ENCODE data around the gene MRPL37.

MRPL37 gene

DNA sequence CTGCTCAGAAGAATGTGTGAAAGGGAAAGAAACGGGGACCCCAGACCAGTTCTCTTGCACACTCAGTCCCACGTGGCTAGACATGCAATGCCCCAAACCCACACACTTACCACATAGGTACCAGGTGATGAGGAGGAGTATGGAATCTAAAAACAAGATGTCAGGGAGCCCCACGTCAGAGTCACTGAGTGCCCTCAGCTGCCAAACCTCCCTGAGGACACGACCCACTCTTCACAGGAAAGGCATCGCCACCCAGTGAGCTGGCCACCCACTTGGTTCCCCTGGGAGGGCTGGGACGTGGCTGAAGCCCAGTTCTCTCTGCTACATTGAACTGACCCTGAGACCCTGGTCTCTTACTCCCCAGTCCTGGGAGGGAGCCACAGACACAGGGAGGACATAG, 41.4 kb downstream of the MRPL37 start:
- no peak for DNase-seq

DNA sequence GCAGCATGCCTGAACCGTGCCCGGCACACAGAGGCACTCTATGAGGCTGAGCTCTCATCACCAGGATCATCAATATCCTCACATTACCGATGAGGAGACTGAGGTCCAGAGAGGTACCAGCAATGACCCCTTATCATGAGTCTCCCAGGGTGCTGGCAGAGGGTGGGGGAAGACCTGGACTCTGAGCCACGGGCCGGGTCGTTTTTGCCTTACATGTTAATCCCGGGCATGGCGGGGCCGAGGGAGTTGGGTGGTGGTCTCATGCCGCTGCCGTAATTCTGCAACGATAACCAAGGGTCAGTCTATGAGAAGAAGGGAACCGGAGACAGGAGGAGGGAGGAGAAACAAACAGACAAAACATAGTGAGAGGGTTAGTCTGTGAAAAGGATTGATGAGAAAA, 43.1 kb downstream of the MRPL37 start:
- no peak for DNase-seq

DNA sequence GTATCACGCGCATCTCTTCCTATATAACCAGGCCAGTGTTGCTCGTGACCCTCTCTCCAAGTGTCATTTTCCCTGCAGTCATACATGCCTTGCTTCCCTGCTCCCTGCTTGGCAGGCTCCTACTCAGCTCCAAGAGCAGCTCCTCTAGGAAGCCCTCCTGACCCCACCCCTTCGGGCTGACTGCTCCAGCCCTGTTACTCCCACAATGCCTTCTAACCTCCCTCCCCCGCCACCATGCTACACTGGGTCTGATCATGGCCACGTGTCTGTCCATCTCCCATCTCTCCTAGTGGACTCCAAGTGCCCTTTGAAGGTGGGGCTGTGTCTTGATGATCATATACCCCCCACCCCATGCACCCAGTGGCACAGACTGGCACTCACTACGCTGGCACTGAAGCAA, 44.7 kb downstream of the MRPL37 start:
- no peak for DNase-seq

DNA sequence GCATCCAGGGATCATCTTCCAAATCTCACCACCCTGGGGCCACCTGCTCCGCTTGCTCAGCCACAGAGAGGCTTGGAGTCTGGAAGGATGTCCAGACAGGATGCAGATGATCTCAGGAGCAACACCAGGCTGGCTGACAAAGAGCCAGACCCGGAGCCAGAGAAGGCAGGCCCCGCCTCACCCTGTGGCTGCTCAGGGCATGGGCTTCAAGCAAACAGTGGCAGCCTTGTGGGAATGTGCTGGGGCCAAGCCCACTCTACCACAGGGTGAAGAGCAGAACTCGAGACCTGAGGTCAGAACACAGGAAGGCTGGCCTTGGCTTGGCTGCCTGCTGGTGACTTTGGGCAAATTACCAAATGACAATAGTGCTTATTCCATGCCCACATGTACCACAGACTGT, 45.5 kb downstream of the MRPL37 start:
- no peak for DNase-seq

DNA sequence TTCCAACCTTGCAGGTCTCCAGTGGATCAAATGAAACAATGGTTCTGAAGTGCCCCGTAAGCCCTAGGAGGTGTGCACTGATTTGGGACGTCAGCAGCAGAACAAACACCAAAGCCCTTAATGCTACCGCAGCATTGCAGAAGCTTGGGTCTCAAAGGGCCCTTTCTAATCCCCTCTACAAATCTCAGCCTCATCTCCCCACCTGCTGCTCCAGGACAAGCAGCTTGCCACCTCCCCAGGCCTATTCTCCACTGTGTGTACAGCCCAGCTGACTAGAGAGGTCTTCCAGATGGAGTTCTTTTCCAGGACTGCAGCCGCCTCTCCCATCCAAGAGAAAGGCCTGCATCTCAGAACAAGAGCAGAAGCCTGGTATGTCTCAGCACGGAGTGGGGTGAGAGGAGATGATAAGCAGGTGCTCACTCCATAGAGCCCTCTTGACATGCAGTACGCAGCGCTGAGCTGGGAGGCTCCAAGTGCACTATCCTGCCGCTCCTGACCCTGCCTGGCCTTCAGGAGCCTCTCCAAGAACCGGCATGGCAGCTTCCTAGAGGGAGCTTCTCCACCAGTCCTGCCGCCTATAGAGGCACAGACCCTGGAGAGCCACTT, 46.3 kb downstream of the MRPL37 start:
- DNase-seq: no peak

DNA sequence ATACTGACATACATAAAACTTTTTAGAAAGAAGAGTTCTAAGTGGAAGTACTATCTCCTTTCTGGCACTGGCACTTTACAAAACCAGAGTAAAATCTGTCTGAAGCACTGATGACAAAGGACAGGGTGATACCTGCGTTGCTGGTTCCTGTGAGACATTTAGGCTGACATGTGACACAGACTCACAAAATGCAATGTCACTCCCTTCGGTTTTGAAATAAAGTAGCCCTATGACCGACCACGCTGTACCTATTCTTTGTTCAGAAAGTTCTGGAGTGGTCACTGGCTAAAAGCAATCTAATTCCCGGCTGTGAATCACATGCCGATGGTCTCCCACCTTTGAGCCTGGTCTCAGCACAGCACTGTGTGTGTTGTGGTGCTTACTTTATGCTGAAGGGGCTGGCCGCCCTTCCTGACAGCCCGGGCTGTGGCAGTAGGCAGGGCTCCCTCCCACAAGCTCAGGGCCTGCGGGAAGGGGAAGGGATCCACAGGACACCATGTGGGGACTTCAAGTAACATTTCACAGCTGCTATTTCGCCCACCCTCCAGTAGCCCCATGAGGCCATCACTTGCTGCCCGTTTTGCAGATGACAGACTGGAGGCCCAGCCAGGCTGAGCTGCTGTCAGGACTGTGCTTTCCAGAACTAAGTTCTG, 48.0 kb downstream of the MRPL37 start:
- no peak for DNase-seq

DNA sequence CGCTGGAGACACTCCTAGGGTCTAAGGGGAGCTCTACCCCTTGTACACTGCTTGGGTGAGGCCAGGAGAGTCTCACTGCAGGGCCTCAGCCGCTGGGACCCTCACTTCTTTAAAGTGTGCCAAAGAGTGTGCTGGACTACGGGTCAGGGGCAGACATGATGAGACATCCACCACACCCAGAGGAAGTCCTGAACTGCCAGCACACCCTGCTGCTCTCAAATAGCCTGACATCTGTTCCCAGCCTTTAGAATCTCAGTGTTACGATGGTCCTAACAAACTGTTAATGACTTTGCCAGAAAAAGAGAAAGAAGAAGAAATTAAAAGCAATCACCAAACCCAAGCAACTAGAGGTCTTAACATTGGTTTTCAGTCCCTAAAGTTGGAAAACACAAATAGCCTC, 49.0 kb downstream of the MRPL37 start:
- no peak for DNase-seq

DNA sequence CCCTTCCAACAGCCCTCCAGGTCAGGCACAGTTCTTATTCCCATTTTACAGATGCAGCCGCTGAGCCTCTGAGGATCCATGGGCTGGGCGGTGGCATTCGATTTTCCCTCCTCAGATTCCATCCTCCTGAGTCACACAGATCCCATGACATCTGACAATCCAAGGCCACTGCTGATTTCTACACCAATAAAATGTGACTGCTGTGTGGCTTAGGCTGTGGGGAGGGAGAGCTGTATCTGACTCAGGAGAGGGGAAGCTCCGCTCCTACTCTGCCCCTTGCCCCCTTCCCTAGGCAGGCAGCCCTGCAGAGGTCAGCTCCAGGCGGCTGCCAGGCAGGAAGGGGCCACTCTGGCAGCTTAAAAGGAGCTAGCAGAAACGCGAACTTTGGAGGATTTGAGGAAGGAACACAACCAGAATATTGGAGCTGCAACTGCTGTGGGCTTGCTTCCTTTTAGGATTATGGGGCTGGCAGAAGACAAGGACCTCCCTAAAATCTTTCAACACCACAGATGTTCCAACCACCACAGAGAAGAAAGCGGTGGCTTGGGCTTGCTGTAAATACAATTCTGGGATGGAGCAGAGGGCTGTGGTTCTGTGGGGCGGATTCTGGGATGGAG, 50.0 kb downstream of the MRPL37 start:
- no peak for DNase-seq

DNA sequence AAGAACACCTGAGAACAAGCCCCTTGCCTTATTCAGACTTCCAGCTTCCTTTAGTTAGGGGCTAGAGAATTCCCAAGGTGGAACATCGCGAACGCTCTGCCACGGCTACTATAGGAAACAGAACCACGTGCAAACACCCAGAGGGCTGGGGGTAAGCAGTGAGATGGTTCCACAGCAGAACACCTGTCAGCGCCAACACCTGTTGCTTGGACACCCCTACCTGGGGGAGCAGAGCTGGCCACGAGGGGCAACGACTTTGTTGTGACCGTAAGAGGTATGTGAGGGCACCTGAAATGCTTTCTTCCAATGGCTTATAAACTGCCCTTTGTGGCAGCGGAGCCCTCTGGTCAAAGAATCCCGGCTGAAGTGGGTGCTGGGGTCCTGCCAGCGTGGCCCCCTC, 50.7 kb downstream of the MRPL37 start:
- DNase-seq: no peak

DNA sequence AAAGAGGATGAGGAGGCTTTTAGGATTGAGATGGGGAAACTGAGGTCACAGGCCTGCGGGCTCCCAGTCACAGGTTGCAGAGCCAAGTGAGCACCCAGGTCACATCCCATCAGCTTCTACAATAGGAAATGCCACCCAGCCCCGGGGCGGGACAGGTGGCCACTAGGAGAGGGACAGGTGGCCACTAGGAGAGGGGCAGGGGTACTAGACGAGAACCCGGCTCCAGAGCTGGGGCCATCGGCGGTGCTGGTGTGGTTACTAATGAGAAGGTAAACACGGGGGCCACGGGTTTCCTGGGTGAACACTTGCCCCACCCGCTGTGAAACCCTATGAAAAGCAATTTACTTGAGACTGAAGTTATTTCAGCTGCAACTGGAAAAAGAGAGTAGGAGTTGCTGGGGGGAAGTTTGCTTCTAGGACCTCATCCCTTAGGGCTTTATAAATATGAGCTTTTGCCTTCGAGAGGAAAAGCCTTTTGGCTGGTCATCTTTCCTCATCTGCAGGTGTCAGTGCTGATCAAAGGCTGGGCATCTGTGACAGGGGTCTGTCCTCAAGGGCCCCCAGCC, 52.5 kb downstream of the MRPL37 start:
- DNase-seq: no peak

DNA sequence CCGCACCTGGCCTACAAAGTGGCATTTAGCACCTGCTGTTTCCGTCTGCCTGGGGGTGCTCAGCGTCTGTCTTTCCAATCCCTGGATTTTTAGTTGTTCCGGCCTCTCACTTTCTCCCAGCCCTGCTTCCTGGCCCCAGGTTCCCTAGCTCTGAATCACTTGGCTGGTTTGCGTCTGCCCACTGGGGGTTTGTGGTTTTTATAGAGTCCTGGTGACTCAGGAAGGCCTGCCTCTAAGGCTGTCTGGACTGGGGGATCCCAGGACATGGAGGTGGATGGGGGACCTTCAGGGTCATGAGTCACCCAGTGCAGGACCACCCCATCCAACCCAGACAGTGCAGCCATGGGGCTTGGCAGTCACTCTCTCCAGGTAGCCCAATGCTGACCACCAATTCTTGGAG, 53.5 kb downstream of the MRPL37 start:
- DNase-seq: no peak

DNA sequence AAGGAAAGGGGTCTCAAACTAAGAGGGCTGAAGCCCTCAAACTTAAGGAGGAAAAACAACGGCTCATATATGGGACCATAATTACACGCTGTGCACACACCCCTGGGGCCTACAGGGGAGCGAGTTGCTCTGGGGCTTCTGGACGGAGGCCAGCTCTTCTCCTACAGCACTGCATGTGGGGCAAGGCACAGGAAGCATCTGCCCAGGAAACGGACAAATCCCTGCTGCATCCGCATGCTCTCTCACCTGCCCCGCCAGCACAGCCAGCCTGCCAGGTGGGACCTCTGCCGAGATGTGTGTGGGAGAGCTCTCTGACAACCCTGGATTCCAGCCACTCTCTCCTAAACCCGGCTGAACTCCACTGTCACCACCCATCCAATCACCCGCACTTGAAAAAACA, 54.1 kb downstream of the MRPL37 start:
- DNase-seq: no peak

DNA sequence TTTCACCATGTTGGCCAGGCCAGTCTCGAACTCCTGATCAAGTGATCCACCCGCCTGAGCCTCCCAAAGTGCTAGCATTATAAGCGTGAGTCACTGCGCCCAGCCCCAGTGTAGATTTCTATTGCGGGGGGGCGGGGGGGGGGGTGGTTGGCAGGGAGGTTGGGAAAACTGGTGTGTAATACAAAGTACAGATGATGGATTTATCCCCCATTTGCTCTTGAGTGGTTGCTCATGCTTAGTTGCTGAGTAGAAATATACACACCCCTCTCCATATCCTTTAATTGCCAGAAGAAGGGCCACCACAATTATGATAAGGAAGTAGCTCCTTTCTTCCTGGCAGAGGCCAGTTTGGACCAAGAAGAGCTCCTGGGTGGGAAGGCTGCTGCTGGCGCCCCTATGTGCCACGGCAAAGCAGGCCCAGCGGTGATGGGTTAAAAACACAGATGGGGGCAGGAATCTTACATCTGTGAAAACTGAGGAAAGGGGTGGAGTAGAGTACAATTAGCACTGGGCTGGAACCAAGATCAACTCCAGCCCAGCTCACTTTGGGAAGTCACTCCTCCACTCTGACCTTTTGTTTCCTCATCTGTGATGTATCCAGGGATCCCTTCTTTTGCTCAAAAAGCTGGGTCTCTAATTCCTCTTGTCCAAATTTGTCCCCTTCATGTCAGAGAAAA, 55.2 kb downstream of the MRPL37 start:
- no peak for DNase-seq

DNA sequence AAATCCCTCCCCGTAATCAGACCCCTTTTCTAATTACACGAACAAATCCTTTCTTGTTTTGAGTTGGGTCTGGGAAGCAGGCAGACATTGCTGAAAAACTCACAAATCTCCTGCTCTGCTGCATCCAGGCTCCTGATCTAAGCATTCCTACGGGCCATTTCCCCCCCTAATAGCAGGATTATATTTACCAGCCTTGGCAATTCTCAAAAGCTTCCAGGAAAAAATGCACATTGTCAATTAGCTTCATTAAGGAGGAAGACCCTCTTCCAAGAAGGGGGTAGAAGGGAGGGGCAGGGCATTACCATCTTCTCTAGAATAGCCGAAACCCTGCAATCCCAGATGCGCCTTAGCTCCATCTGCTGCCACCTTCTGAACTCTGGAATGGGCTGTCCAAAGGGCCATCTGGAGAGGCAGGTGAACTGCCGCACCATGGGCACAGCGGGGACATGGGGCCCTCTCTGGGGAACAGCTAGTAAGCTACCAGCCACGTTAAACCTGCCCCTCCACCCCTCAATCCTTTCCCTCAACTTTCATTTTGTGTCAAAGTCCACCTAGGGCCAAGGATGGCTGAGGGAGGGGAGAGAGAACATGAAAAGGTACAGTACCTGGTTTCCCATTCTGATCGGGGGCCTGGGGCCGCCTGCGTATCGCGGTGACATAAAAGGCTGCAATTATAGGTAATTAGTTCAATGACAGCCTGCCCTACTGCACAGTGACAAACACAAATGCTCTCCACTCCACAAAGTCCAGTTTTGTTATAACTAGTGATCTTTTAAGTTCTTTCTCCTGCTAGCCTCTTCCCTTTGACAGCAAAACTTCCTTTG, 56.8 kb downstream of the MRPL37 start:
- DNase-seq: no peak

DNA sequence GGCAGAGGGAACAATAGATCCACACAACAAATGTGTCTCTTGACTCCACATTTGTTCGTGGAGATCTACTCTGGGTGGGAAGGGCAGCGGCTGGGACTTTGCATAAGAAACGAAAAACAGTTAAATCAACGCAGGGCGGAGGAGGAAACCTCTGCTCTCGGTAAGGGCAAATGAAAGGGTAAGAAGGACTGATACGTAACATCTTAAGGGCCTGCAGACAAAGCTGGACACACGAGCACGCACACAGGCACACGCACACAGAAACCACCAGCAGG, 57.3 kb downstream of the MRPL37 start:
- no peak for DNase-seq

DNA sequence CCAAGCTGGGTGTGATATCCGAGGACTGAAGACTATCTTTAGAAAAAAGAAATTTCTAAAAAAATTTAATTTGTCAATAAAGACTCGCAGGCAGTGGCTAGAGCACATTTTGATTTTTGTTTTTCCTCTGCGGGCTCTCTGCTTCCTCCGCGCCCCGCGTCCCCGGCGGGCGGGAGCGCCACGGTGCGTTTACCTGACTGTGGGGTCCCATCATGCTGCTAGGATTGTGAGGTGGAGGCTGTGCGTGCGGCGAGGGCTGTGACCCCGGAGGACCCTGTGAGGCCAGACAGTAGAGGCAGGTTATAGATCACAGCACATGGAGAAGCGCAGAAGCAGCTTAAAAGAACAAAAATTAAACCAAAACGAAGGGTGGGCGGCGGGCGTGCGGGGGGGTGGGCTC, 57.9 kb downstream of the MRPL37 start:
- DNase-seq: no peak

DNA sequence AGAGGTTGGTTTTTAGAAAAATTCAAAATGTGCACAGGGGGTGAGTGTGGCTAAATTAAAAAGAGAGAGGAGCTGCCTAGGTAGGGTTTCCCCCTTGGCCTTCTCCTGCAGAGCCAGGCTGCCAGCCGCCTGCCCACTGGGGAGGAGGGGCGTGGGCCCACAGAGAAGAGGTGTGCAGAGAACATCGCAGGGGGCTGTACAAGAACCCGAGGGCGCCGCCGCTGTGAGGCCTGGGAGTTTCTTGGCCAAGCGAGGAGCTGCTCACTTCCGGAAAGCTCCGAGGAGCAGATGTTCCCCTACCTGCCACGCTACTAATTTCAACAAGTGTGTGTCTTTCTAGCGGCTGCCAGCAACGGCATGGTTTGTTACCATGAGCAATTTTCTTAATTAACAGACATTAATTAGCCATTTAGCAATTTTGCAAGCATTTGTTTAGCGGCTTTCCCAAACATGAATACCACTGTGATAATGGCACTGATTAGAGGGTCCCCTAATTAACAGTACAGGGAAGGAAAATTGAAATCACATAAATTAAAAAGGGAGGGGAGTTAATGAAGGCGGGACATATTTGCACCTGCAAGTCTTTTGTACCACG, 59.7 kb downstream of the MRPL37 start:
- DNase-seq: no peak

DNA sequence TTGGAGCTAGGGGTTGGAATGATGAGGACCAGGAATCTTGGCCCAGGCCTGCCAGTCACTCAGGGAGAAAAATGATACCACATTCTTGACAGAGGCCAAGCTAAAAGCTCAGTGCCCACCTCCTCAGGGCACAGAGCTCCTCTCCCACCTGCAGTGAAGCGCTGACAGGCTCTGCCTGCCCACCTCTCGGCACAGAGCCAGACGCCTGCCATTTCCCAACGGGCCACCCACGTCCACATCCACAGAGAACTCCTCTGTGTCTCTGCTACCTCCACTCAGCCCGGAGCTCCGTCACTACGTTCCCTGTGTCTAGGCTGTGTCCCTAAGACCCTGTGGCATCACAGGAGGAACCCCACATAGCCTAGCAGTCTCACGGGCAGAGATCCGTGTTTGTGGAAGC, 60.8 kb downstream of the MRPL37 start:
- DNase-seq: no peak

DNA sequence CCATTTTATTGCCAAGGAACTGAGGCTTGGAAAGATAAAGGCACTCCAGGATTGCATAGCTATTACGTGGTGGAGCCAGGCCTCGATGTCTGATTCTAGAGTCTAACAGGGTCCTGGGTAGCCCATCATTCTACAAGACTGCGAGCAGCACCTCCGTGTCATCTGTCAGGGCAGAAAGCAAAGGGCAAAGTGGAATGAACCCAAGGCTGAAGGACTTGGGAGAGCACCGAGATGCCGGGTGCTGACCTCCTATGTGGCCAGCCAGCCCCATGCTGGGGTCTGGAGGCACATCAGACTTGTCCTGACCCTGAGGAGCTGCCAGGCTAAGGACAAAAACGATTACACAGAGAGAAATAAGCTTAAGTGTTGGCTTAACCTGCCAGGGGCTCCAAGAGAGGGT, 62.3 kb downstream of the MRPL37 start:
- DNase-seq: no peak

DNA sequence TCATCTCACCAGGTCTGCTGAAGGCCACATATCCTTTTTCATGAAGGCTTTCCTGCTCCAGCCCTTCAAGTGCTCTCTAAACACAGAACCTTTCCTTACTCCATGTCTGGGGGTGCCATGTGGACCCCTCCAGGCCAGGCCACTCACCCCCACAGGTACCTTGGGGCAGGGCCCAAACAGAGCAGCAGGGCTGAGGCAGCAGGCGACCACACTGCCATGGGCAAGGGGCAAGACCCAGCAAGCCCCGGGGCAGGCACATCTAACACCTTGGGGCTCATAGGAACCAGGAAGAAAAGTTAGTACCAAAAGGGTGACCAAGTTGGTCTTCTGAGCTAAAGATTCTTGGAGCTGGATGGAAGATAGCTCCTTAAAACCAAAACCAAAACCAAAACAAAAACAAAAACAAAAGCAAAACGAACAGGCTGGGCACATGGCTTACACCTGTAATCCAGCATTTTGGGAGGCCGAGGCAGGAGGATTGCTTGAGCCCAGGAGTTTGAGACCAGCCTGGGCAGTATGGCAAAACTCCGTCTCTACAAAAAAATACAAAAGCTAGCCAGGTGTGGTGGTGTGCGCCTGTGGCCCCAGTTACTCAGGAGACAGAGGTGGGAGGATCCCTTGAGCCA, 63.7 kb downstream of the MRPL37 start:
- DNase-seq: no peak

DNA sequence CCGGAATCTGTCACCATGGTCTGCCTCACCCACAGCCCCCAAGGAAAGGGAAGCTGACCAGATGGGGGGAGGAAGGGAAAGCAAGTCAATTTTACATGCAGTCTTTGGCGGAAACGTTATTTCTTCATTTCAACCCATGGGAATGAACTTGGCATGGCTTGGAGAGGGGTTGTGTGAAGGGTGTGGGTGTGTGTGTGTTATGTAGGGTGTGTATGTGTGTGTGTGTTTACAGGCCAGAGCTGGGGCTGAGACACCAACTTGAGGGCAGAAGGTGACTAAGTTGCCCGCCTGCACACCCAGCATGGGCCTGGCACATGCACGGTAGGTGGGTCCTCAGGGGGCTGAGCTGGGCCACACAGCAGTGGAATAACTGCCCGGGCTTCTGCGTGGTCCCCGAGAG, 65.2 kb downstream of the MRPL37 start:
- DNase-seq: no peak

DNA sequence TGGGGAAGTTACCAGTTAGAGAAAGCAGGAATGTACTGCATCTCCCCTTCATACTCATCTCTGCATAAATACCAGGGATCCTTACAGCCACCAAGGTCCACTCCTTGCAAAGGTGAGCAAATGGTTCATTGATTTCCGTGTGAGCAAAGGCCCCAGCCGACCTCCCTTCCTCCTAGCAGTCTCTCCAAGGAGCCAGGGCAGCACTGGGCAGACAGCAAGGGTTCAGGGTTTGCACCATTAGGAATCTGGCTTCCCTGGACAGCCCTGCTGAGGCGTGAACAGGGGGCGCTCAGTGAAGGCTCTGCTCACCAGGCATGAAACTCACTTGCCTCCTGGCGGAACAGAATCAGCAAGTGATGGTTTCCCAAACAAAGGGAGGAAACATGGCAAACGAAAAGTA, 65.7 kb downstream of the MRPL37 start:
- no peak for DNase-seq
